ENCODE results near the gene STAT5B. TPM values are rescaled to one million over a fixed set of nuclear protein-coding genes. Genes with fewer than 3 reads are reported as not detected.
"Not testable (repeated sequence)": the region's sequence is repeated elsewhere in the genome, so short reads cannot be mapped to it uniquely, and the experiment has no call there.

STAT5B gene
- total and polyA plus RNA-seq, 2 donors (not counting 1 experiment from before 2014, with no cell fraction given): 24.4 to 29.6 TPM

DNA sequence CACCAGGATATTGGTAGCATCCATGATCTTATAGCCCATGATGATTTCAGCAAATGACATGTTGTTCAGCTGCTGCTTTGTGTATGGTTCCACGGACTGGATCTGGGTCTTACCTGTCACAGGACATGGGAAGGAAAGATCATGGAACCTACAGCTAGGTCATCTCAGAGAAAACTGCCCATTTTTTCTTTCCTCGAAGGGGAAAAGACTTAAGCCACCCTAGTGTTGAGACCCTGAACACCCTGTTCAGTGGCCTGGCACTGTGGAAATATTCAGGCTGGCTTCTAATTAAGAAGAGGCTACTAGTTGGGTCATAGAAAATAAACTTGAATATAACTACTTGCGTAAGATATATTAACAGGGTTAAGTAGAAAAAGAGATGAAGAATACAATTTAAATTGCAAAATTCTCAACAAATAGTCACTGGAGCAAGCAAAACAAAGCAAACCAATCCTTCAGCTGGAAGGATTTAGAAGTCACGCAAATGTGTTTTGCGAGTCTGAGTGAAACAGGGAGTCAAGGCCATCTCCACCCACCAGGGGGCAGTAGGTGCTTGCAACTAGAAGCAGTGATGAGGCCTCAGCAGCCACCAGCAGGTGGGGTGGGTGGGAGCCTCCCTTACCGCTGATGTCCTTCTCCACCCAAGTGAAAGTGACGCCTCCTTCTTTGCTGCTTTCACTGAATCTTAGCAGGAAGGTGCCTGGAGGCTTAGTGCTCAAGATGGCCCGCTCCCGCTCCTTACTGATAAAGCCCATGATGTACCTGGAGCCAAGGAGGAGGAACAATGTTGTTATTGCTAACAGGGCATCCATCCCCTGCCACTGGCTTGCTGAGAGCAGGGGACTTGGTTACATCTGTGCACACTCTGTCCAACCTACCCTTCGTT, 46.4 kb upstream of the STAT5B start:
- Histone ChIP-seq H2AFZ (ENCODE audit: low read length) (no peak overlapping the region), H3K4me3 (replicated peaks in 1 of 4; ENCODE audit: control extremely low read depth in 1 of 4, insufficient read depth in 1 of 4, low read depth in 3 of 4, low read length in 4 of 4) (no peak overlapping the region), H3K79me2 (ENCODE audit: control insufficient read depth, insufficient read depth, low read length) (no peaks in the 10 kb centered on the region), H3K4me1 (ENCODE audit: control insufficient read depth, extremely low read depth, insufficient read depth, low read length) (peaks cover 7% of the 10 kb centered on the region), H3K9me3 (ENCODE audit: control insufficient read depth, insufficient read depth, low read depth, low read length) (no peaks in the 10 kb centered on the region), H3K27ac (ENCODE audit: insufficient read depth, low read length) (no peak overlapping the region), H4K20me1 (ENCODE audit: control insufficient read depth, extremely low read depth, insufficient read depth, low read length) (no peaks in the 10 kb centered on the region), H3K9ac (ENCODE audit: insufficient read depth, low read length) (no peak overlapping the region), H3K4me2 (ENCODE audit: extremely low read depth, insufficient read depth, low read length) (no peak overlapping the region), H3K36me3 (ENCODE audit: control insufficient read depth, insufficient read depth, low read length) (peaks cover 21% of the 10 kb centered on the region), H3K27me3 (ENCODE audit: control insufficient read depth, insufficient read depth, low read length) (no peaks in the 10 kb centered on the region)
- peak; percentile 88 to 93 for DNase-seq (ENCODE audit: low read depth in 2 of 2)
- TF ChIP-seq EZH2 (IDR thresholded peaks at IDR 0.05; ENCODE audit: low read length, missing control alignments): no peak
- TF ChIP-seq, protein P1, sequence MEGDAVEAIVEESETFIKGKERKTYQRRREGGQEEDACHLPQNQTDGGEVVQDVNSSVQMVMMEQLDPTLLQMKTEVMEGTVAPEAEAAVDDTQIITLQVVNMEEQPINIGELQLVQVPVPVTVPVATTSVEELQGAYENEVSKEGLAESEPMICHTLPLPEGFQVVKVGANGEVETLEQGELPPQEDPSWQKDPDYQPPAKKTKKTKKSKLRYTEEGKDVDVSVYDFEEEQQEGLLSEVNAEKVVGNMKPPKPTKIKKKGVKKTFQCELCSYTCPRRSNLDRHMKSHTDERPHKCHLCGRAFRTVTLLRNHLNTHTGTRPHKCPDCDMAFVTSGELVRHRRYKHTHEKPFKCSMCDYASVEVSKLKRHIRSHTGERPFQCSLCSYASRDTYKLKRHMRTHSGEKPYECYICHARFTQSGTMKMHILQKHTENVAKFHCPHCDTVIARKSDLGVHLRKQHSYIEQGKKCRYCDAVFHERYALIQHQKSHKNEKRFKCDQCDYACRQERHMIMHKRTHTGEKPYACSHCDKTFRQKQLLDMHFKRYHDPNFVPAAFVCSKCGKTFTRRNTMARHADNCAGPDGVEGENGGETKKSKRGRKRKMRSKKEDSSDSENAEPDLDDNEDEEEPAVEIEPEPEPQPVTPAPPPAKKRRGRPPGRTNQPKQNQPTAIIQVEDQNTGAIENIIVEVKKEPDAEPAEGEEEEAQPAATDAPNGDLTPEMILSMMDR (conservative IDR thresholded peaks at IDR 0.05 in 1 of 2, IDR thresholded peaks at IDR 0.05 in 1 of 2; ENCODE audit: low read depth in 1 of 2, low read length in 2 of 2): peak; percentile 100

DNA sequence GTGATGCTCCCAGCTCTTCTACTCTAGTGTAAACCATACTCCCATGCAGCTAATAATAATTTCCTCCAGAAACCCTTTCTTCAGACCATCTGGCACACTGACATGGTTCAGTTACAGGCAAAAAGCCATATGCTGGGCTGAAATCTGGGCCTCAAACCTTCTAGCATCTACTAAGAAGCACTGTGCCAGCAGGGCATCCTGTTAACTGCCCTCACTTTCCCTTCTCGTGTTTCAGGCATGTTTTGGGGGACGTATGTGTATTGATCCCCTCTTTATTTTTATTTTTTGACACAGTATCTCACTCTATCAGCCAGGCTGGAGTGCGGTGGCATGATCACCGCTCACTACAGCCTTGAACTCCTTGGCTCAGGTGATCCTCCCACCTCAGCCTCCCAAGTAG, 45.4 kb upstream of the STAT5B start:
- H3K4me2 ChIP-seq (ENCODE audit: extremely low read depth, insufficient read depth, low read length): no peak overlapping the region
- no peak overlapping the region for H3K27ac ChIP-seq (ENCODE audit: insufficient read depth, low read length)
- H3K36me3 ChIP-seq (ENCODE audit: control insufficient read depth, insufficient read depth, low read length): peaks cover 23% of the 10 kb centered on the region
- H3K79me2 ChIP-seq (ENCODE audit: control insufficient read depth, insufficient read depth, low read length): no peaks in the 10 kb centered on the region
- H3K4me3 ChIP-seq (replicated peaks in 1 of 4; ENCODE audit: control extremely low read depth in 1 of 4, insufficient read depth in 1 of 4, low read depth in 3 of 4, low read length in 4 of 4): no peak overlapping the region
- DNase-seq (ENCODE audit: low read depth in 2 of 2): no peak
- TF ChIP-seq EZH2 (IDR thresholded peaks at IDR 0.05; ENCODE audit: low read length, missing control alignments): no peak
- TF ChIP-seq, protein P1 (conservative IDR thresholded peaks at IDR 0.05 in 1 of 2, IDR thresholded peaks at IDR 0.05 in 1 of 2; ENCODE audit: low read depth in 1 of 2, low read length in 2 of 2): no peak
- peaks cover 7% of the 10 kb centered on the region for H3K4me1 ChIP-seq (ENCODE audit: control insufficient read depth, extremely low read depth, insufficient read depth, low read length)
- H4K20me1 ChIP-seq (ENCODE audit: control insufficient read depth, extremely low read depth, insufficient read depth, low read length): no peaks in the 10 kb centered on the region
- H3K9me3 ChIP-seq (ENCODE audit: control insufficient read depth, insufficient read depth, low read depth, low read length): no peaks in the 10 kb centered on the region
- no peaks in the 10 kb centered on the region for H3K27me3 ChIP-seq (ENCODE audit: control insufficient read depth, insufficient read depth, low read length)
- no peak overlapping the region for H2AFZ ChIP-seq (ENCODE audit: low read length)
- no peak overlapping the region for H3K9ac ChIP-seq (ENCODE audit: insufficient read depth, low read length)

DNA sequence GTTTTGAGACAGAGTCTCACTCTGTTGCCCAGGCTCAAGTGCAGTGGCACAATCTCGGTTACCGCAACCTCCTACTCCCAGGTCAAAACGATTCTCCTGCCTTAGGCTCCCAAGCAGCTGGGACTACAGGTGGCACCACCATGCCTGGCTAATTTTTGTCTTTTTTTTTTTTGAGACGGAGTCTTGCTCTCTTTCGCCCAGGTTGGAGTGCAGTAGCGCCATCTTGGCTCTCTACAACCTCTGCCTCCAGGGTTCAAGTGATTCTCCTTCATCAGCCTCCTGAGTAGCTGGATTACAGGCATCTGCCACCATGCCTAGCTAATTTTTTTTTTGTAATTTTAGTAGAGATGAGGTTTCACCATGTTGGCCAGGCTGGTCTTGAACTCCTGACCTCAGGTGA, 41.8 kb upstream of the STAT5B start:
- not testable (repeated sequence) for H3K27me3 ChIP-seq (ENCODE audit: control insufficient read depth, insufficient read depth, low read length); H4K20me1 ChIP-seq (ENCODE audit: control insufficient read depth, extremely low read depth, insufficient read depth, low read length); H2AFZ ChIP-seq (ENCODE audit: low read length); H3K27ac ChIP-seq (ENCODE audit: insufficient read depth, low read length); H3K4me2 ChIP-seq (ENCODE audit: extremely low read depth, insufficient read depth, low read length); H3K9me3 ChIP-seq (ENCODE audit: control insufficient read depth, insufficient read depth, low read depth, low read length); H3K4me3 ChIP-seq (replicated peaks in 1 of 4; ENCODE audit: control extremely low read depth in 1 of 4, insufficient read depth in 1 of 4, low read depth in 3 of 4, low read length in 4 of 4); H3K4me1 ChIP-seq (ENCODE audit: control insufficient read depth, extremely low read depth, insufficient read depth, low read length); H3K9ac ChIP-seq (ENCODE audit: insufficient read depth, low read length); H3K79me2 ChIP-seq (ENCODE audit: control insufficient read depth, insufficient read depth, low read length); DNase-seq (ENCODE audit: low read depth in 2 of 2)
- H3K36me3 ChIP-seq (ENCODE audit: control insufficient read depth, insufficient read depth, low read length): peaks cover 15% of the 10 kb centered on the region

All from fibroblast of lung (primary cell).